DLD1 (cell line): ENCODE results near the gene SLC4A1.
"Not testable (repeated sequence)": the region's sequence is repeated elsewhere in the genome, so short reads cannot be mapped to it uniquely, and the experiment has no call there.

Experiments used
- in situ Hi-C: cut with HindIII; loops from 2 replicates; pipeline ENCODE4 v1.10.0; 2017; ENCODE audit warnings: low sequenced_read_pairs

Gene SLC4A1

DNA sequence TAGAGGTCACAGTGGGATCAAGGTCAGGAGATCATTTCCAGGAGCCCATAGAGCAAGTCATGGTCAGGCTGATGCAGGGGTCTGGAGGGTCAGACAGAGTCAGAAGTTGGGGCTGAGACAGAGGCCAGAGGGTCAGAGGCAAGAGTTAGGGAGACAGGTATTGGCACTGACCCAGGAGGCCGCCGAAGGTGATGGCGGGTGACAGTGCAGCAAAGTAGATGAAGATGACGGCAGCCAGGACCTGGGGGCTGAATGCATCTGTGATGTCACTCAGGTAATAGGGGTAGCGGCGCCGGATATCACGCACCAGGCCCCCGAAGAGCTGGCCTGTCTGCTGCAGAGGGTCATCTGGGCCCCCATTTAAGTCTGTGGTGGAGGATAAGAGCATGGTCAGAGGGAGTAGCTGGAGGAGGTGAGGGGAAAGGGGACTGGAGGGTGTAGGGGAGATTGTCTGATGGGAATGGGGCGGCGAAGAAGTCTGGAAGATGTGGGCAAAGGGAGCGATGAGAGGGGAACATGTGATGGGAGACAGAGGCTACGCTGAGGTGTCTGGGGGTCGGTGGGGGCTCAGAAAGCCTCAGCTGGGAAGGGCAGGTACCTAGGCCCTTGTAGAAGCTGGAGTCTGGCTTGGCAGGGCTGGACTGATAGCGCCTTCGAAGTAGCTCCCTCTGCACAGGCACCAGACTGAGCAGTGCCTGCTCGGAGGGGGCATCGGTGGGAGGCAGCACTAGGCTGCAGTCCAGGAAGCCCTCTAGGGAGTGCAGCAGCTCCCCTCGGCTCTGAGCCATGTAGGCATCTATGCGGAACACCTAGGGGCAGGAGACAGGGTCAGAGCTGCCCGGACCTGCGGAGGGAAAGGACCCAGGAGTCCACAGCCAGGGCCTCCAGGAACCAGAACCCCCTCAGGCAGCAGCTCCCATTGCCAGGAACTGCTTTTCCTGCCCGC, 9.8 kb downstream of the SLC4A1 start:
- in situ Hi-C loops = no loop called here

DNA sequence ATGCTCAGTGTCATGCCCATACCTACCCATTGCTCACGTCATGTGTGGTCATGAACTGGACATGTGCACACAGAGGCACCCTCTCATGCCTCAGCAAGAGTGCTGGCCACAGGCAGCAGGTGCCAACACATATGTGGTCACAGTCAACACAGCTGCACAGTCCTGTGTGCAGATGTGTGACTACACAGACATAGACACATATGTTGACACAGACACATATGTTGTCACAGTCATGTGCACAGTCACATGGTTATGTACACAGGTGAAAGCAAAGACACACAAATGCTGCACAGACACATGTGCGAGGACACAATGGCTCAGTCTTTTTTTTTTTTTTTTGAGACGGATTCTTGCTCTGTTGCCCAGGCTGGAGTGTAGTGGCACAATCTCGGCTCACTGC, 11.3 kb downstream of the SLC4A1 start:
- in situ Hi-C loops = no loop called here

DNA sequence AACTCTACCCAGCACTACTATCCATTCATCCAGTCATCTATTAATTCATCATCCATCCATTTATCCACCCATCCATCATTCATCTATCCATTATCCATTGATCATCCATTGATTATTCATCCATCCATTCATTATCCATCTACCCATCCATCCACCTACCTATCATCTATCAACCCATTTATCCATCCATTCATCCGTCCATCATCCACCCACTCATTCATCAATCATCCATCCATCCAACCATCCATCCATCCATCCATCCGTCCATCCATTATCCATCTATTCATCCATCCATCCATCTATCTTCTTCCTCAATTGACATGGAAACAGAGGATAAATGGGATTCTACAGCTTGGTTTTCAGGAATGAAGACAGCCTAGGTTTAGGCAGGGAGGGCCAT, 12.0 kb downstream of the SLC4A1 start:
- in situ Hi-C loops = no loop called here

DNA sequence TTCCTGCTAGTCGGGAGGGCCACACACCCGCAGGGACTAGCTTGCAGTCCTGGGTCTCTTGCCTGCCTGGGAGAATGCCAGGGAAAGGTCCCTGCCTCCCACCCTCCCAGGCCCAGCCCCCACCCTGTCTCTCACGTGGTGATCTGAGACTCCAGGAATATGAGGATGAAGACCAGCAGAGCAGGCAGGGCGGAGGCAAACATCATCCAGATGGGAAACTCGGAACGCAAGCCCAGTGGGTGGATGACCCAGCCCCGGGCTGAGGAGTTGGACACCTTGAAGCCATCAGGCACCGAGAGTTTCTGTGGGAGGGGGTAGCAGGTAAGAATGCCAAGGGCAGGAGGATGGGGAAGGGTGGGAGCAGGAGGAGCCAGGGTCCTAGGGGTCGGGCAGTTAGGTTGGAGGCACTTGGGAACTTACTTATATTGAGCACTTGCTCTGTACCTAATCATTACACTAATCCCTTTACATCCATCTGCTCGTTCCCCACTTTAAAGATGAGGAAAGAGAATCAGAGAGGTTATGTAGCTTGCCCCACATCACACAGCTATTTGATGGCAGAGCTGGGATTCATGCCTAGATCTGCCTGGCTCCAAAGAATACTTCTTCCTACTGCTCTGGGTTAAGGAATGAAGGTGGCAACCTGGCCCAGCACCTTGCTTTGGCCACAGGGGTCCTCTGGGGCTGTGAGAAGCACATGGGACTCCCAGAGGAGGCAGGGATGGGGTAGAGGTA, 13.4 kb downstream of the SLC4A1 start:
- in situ Hi-C loops = no loop called here

DNA sequence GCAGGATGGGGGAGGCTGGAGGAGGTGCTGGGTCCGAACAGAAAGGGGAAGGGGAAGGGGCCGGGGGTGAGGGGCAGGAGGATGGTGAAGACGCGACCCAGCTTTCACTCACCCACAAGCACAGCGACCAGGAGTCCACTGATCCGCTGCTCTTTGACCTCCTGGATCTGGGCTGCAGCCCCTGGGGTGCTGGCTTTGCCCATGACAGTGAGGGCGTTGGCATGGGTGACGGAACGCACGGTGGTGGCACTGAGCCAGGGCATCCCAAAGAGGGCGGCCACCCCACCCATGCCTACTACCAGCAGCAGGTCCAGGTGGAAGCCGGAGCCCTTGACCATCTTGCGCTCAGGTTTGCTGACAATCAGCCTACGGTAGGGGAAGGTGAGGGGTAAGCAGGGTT, 14.9 kb downstream of the SLC4A1 start:
- in situ Hi-C loops = no loop called here

DNA sequence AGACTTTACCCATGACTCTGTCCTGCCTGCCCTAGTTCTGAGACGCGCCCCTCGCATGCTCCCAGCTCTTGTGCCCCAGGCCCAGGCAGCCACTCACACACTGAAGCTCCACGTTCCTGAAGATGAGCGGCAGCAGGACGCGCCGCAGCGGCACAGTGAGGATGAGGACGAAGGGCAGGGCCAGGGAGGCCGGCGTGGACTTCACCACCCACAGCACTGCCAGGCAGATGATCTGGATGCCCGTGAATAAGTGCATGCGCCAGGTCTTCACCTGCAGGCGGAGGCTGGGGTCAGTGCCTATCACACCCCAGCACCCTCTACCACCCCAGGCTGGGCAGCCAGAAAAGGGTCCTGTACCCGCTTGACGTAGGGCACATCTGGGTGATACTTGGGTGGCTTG, 16.9 kb downstream of the SLC4A1 start:
- in situ Hi-C loops = no loop called here

DNA sequence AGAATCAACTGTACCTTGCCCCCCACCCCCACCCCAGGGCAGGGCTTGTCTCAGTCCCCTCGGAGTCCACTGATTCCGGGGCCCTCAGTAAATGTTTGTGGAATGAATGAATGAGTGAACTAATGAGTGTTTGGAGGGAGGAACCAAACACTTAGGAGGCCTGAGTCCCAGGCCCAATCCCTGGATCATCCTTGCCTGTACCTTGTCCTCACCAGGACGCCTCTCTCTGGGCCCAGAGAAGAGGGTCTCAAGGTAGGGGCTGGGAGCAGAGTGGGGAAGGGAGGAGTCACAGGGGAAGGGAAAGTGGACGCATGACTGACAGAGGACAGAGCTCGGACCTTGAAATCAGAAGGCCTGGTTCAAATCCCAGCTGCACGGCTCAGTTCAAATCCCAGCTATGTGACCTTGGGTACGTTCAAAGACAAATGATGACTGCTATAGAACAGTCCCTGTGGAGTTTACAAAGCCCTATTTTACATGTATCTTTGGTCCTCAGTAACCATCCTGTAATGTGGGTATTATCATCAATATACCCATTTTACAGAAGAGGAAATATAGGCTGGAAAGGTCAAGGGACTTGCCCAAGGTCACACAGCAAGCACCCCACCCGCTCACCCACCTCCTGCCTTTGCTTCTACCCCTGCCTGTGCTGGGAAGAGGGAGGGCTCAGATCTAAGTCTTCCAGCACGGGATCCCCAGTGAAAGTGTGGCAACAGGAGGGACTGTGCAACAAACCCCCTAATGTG, 18.3 kb downstream of the SLC4A1 start:
- in situ Hi-C loops = no loop called here

DNA sequence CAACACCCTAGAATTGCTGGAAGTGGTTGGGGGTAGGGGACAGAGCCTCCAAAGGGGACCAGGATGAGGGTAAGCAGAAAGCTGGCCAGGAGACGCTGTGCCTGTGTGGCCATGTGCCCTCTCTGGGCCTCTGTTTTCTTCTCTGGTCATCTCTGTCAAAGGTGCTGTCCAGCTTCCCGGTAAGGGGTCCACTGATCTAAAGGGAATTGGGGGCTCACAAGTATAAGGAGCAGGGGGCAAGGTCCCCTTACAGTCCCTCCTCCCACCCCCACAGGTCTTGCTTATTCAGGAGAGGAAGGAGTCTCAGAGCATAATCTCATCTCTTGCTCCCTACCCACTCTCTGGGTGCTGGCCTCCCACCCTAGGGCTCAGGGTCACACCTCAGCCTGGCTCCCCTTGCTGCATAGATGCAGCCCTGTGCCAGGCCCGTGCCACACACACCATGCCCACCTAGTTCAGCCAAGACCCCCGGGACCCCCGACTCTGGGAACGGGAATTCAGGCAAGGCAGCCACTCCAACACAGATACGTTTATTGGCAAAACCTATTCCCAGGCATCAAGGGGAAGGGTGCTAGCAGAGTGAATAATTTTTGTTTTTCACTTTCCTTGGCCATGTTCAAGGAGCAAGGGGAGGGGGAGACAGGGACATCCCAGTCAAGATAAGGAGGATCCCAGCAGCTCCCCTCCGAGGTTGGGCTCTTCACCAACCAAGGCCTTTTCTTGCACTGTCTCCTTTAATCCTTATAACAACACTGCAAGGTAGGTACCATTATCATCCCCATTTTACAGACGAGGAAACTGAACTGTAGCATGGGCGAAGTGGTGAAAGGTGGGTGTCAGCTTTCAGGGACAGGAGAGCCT, 19.8 kb downstream of the SLC4A1 start:
- in situ Hi-C loops = no loop called here

DNA sequence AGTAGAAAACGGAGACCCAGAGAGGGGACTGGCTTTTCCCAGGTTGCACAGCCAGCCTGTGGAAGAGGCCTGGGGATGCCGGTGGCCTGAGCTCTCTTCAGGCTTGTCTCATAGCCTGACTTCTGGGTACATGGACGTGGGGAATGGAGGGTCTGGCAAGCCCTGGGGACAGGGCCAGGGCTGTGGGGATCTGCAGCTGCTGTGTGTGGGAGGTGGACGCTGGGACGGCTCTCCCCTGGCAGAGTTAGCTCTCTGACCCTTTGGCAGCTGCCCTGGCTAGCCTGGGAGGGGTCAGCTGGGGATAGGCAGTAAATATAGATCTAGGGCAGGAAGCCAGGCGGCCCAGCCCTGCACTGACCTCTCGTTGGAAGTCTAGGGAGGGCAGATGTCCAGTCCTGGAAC, 20.5 kb downstream of the SLC4A1 start:
- in situ Hi-C loops = no loop called here

DNA sequence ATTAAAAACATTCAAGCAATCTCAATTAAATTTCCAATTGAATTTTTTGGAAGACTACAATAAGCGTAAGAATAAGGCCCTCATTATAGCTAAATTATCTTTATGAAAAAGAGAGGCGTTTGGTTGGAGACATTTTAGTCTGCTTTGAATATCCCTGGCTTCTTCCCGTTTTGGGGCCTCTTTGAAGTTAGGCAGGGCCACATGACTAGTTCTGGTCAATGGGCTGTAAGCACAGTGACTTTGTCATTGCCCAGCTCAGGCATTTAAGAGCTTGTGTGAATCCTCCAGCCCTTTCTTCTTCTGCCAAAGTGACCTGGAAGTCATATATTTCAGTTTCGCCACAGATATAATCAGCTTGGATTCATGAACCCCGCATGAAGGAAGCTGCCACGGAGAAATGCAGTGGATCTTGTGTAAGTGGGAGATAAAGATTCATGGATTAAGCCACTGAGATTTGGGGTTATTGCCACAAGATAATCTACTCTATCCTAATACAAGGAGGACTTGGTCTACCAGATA, 26.8 kb downstream of the SLC4A1 start:
- in situ Hi-C loops = no loop called here

DNA sequence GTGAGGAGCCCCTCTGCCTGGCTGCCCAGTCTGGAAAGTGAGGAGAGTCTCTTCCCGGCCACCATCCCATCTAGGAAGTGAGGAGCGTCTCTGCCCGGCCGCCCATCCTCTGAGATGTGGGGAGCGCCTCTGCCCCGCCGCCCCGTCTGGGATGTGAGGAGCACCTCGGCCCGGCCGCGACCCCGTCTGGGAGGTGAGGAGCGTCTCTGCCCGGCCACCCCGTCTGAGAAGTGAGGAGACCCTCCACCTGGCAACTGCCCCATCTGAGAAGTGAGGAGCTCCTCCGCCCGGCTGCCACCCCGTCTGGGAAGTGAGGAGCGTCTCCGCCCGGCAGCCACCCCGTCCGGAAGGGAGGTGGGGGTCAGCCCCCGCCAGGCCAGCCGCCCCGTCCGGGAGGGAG, 30.0 kb downstream of the SLC4A1 start:
- in situ Hi-C loops = not testable (repeated sequence)

DNA sequence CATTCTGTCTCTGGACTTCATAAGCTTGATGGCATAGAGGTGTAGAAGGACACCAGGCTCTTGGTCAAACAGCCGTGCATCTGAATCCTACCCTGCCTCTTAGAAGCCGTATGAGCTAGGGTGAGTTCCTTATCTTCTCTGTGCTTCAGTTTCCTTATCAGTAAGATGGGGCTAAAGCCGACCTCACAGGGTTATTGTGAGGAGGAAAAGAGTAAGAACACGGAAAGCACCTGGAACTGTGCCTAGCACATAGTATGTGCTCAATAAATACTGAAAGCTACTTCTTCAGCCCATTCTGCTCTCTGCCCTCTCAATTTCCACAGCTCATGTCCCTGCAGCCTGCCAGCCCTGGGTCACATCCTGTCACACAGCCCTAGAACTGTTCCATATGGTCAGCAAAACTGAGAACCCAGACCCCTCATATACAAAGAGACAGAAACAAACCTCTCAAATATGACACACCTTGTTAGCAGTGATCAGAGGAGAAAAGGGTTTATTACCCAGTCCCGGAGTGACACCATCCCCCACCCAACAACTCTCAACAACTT, 31.4 kb downstream of the SLC4A1 start:
- in situ Hi-C loops = no loop called here

DNA sequence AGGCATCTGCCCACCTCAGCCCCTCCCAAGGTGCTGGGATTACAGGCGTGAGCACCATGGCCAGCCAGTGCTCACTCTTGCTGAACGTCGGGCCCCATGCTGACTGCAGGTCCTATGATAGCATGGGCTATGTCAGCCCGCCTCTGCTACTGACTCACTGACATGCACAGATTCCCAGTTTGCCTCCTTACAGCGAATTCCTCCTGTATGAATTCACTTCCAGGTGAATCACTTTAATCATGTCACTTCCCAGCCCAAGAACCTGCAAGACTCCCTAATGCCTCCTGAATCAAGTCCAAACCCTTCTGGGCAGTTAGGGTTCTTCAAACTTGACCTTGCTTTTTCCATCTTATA, 32.4 kb downstream of the SLC4A1 start:
- in situ Hi-C loops = no loop called here

DNA sequence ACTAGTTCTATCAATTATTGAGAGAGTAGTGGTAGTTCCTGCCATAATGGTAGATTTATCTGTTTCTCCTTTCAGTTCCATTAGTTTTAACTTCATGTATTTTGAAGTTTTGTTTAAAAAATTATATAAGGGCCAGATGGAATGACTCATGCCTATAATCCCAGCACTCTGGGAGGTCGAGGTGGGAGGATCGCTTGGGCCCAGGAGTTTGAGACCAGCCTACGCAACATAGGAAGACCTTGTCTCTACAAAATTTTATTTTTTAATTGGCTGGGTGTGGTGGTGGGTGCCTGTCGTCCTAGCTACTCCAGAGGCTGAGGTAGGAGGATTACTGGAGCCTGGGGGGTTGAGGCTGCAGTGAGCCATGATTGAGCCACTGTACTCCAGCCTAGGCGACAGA, 34.4 kb downstream of the SLC4A1 start:
- in situ Hi-C loops = no loop called here

DNA sequence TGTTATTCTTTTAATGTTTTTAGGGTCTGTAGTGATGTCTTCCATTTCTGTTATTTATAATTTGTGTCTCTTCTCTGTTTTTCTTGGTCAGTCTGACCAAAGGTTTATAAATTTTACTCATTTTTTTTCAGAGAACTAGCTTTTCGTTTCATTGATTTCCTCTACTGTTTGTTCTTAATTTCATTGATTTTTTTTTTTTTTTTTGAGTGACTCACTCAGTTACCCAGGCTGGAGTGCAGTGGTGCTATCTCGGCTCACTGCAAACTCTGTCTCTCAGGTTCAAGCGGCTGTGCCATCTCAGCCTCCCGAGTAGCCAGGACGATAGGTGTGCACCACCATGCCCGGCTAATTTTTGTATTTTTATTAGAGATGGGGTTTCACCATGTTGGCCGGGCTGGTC, 35.9 kb downstream of the SLC4A1 start:
- in situ Hi-C loops = no loop called here

DNA sequence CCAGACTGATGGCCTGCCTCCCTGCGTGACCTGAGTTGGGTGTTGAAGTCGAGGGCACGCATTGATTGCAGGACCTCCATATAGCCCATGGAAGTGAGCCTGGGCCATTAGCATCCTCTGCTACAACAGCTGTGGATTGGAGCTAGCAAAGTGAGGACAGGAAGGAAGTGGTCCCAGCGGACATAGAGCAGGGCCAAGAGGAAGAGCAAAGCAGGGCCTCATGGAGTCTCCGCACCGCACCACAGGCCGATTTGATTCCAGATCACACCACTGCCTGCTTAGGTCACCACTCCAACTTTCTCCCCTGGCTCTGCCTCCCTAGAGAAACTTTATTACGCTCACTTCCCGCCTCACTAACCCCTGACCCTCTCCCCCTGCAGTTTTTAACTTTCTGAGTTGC, 37.8 kb downstream of the SLC4A1 start:
- in situ Hi-C loops = no loop called here

DNA sequence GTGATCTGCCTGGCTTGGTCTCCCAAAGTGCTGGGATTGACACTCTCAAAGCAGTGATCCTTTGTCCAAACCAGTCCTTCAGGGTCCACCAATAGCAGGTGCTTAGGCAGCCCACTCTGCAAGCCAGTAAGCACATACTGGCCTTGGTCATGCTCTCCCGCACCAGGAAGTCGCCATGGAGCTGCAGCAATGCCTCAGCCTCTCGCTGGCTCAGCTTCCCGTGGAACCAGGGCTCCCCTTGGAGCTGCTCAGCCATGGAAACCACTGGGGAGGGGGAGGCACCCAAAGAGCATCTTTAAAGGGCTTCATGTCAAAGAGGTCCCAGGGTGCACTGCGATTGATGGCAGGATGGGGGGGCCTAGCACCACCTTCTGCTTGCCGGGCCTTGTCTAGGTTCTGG, 38.8 kb downstream of the SLC4A1 start:
- in situ Hi-C loops = no loop called here

DNA sequence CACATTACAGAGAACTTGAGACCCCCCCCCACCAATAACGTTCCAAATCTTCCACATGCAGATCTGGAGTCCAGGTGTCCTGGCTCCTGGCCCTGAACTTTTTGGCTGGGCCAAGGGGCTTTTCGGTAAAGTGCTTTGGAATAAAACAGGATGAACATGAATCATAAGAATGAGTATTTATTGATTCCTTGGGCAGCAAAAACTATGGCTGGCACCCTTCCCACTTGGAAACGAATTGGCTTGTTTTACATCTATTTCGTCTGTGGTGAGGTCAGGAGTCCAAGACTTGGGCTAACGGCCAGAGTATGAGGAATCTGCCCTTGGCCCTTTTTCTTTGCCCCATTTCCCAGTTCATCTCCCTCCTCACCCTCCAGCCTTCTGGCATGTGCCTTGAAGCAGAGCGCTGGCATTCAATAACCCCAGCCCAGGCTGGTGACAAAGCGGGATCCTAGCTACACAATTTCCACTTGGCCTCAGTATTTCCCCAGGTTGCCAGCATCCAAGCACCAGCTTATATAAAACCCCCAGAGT, 44.3 kb downstream of the SLC4A1 start:
- in situ Hi-C loops = no loop called here

DNA sequence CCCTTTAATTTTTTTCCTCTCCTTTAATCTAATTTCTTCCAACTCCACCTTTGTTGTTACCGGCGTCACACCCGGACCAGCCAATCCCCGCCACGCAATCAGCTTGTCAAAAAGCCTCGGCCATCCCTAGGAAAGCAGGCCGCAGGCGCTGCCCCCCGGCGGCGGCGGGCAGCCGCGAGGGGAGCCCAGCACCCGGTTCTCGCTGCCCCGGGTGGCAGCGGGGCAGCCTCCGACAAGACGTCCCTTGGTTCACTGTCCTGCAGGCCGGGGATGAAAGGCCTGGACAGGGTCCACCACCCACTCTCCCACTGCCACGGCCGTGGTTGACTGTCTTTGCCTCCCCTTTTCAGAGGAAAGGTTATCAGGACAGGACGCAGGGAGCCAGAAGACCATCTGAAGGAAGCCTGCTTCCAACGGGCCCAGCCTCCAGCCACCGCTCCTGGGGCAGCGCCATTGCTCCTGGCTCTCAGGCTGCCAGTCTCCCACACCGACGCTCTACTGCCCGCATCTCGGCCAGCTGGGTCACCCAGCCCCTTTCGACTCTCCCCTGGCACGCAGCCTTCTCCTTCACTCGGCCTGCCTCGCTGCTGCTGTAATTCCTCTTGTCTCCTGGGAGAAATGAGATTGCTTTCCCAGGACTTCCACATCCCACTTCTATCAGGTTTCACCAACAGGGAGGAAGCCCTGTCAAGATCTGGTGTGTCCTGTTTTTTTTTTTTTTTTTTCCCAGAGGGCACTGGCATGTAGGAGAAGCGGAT, 45.6 kb downstream of the SLC4A1 start:
- in situ Hi-C loops = no loop called here

DNA sequence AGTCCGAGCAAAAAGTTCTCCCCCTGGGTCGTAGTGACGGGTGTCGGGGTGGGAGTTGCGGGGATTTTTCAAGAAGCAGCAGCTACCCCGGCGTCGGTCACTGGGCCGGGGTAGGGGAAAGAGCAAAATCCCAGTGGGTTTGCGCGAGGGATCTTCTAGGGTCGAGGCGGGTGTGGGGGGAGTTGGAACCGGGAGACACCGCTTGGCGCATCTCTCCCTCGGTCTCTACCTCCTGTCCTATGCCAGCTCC, 46.1 kb downstream of the SLC4A1 start:
- in situ Hi-C loops = no loop called here
